ENCODE measurements around the gene DEFB113.
"Not testable (repeated sequence)": the region's sequence is repeated elsewhere in the genome, so short reads cannot be mapped to it uniquely, and the experiment has no call there.

The DEFB113 gene, protein sequence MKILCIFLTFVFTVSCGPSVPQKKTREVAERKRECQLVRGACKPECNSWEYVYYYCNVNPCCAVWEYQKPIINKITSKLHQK

DNA sequence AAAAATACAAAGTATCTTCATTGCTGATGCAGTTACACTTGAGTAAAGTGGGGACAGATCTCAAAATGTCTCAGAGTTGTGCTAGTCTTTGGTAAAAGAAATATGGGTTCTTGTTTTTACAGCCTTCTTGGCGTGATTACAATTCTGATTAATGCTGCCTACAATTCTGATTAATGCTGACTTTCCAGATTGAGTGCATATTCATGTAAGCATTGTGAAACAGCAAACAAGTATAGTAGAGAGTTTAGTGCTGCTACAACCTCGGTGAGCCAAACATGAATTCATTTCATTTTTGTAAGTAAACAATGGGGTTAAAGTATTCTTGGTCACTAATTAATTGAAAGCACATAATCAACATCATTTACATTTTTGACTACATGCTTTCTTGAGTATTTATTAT is at the start of gene DEFB113:
DEFB113 (minus strand) TSS at position 21 of the 400 bp plus-strand sequence; CDS start at position 21, 0 bp downstream.
- no peak for DNase-seq

DNA sequence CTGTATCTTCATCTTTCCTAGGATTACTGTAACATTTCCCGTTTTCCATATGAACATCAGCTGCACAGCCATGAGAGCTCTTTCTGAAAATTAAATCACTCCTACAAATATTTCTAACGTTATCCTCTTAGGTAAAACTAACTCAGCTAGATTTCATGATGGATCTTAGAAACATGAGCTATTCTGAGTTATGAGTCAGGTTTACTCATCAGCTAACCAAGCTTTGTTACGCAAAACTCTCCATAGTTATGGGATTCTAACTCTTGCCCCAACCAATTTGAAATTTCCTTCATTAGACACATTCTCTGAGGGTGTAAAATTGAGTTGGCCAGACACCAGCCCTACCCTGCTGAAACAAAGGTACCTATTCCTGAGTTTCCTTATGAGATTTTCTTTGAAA is 38.4 kb upstream of the DEFB113 start:
- DNase-seq, result no peak

DNA sequence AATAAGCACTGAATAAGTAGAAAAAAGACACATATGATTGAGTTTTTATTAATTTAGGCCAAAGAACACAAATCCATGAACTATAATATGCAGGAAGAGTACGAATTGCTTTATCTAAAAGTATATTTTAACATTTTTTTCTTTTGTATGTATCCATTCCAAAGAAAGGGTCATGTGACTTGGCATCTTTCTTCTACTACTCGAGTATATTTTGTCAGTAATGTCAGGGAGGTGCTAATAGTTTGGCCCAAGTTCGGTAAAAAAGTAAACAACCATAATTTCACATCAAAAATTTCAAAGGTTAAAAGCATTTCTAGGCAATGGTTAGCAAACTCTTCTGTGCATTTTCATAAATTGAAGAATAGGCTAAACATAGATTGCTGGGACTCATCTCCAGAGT is 33.7 kb upstream of the DEFB113 start:
- DNase-seq, result no peak

DNA sequence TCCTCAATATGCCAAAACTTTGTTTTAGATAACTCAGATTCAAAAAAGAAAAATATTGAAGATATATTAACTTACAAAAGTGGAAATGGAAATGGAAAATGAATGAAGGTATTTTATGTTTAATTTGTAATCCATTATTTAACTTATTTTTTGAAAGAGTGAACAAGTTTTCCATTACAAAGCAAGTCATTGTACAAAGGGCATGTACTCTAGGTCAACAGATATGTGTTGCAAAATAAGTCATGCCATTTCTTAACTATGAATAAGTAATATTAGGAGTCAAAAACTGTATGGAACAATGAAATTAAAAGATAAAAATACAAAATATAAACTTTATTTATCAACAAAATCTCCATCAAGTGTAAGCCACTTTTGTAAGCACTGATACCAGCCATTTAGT is 25.9 kb upstream of the DEFB113 start:
- no peak for DNase-seq

DNA sequence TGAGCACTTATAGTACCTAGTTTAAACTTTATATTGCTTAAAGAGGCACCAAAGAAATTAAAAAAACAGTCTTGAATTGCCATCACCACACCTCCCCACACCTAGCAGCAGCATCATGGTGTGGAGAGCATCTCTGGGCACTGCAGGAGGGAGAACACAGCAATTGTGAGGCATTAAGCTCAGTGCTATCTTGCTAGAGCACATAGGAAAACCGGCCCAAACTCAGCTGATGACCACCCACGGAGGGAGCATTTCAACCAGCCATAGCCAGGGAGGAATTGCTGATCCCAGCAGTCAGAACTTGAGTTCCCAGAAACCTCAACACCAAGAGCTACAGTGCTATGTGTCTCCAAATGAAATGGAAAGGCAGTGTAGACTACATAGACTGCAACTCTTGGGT is 19.5 kb upstream of the DEFB113 start:
- DNase-seq, result no peak

DNA sequence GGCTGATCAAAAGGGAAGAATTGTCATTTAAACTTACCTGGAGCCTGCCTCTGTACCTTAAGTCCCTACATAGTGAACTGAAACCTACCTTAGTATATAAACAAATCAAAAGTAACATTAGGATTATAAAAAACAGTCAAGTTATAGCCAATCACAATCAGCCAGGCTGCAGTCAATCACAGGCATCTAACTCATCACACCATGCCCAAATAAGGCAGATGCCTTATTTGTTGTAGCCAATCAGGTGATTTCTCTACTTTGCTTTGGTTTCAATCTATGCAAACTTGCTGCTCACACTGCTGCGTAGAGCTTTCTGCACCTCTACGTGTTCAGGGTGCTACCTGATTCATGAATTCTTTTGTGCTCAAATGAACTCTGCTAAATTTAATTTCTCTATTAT is 18.3 kb upstream of the DEFB113 start:
- DNase-seq, result no peak

DNA sequence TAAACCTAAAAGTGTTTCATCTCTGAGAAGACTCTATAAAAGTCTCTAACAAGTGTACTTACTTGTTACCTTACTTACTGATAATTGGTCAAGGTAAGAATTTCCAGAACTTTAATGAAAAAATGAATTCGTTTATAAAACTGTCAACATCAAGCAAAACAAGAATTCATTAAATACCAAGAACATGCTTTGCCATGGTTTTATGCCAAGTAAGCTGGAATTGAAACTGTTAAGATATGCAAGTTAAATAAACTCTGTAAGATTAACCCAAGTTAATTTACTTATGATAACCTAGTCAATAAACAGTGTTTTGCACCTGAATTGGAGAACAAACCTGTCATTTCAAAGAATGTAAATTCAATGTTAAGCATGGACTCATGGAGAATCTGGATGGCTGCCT is 17.1 kb upstream of the DEFB113 start:
- no peak for DNase-seq

DNA sequence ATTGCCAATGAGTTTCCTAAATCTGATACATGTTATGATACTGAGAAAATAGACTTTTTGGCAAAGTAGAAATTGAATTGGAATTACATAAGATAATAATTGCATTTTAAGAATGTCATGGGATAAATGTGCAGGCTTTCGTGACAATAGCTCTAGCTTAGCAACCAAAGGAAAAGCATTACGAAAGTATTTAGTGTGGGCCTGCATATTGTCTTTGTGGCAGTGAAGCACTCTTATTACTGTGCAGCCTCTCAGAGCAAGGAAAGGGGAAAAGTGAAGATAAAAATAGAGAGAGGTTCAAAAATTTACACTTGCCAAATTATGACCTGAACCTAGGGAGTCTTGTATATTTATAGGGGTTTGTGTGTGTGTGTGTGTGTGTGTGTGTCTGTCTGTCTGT is 12.6 kb upstream of the DEFB113 start:
- no peak for DNase-seq

DNA sequence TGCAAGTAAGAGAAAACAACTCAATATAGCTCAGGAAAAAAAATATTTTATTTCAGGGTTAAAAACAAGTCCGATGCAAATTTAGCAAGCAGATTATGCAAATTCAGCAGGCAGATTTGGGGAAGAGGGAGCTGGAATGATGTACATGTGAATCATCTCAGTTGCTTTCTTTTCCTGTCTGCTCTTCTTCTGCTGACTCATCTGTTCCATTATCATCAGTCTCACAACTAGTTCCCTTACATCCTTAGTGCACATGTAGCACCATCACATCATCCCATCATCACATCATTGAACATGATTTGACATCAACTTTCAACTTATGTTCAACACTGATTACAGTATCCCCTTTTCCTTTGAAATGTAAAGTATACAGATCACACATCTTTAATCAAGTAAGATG is 11.5 kb upstream of the DEFB113 start:
- no peak for DNase-seq

DNA sequence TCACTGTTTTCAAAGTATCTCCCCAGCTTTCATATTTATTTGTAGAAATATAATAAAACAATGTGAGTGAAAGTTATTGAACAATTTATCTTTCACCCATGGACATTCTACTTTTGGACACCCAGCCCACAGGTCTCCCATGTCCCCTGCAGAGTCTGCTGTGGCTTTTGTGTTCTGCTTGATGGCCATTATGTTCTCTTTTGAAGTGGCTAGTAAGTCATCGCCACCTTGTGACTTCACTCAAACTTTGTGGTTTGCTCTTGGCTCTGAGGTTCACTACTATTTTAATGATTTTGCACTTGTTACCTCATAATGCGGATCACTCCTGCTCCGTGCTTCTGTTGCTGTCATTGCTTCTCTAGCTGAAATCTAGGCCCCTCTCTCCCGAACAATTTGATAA is 10.2 kb upstream of the DEFB113 start:
- no peak for DNase-seq

DNA sequence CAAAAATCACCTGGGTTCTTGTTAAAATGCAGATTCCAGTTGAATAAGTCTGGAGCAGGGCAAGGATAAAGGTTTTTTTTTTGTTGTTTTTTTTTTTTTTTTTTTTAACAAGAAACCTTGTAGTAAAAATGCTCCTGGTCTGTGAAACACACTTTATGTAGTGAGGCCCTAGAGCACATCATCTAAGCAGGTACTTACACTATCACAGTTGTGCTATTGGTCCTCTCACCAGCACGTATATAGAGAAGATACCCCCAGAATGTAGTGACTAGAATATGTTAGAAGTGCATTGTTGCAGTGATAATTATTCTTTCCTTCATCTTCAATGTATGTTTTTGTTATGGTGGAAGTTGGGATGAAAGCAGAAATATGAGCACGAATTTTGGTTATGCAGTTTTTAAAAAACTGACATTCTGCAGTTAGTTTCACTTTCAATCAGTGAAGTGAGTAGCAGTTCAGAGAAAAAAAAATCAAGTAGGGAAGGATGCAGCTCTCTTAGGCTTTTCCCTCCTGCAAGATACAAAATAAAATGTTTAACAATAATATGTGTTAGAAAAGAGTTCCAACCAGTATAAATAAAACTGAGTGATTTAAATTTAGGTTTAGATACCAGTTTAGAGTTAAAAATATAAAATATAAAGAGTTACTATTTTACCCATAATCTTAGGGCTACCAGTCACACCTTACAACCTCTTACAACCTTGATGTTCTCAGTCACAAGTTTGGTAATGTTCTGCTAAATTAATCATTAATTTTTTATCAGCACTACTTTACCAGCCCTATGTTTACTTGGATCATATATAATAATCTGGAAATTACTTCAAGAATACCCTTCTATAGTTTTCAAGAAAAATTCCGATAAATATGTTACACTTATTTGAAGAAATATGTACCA is 9.2 kb upstream of the DEFB113 start:
- no peak for DNase-seq

DNA sequence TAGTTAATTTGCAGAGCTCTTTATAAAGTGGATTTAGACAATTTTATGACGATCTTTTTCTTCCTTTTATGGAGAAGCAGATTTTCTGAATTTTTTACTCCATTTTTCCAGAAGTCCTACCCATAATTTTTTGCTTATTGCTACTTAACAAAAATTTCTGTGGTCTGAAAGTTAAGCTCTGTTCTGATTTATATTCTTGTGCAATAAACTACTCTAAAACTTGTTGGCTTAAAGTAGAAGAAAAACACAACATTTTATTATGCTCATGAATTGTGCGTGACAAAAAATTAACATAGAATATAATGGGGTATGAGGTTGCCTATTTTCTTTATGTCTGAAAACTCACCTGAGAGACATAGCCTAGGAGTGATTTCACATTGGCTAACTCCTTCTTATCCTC is 2.6 kb downstream of the DEFB113 start:
- no peak for DNase-seq

DNA sequence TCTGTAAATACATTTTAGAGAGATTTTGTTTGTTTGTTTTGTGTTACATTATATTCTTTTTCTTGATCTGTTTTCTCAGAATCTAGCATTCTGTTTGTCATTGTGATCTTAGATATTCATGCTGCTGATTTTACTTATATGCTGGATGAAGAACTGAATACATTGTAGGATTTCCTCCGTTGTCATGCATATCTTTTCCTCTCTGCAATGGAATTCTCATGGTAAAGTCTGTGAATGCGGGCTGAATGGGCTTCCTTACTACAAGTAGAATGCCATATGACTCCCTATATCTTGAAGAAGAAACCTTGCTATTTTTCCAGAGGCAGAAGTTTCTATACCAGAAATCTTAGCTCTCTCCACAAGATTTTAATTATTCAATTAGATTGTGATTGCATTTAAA is 3.1 kb downstream of the DEFB113 start:
- DNase-seq, result no peak

DNA sequence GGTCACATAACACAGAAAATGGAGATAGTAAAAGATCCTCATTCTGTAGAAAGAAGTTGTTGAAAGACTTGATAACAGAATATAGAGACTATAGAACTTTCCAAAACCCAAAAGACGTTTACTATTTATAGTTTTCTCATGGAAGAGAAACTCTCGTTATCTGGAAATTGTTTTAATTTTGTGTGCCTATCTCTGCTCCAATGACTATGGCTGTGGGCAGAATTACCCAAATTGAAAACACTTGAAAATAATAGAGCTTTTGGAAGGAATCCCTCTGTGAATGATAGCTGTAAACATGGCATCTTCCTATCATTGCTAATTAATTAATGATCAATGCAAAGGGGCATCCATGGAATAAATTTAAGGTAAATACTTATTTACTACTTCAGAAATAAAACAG is 5.4 kb downstream of the DEFB113 start, which contains the start of gene DEFB114:
DEFB114 (minus strand) TSS at position 101 of the 400 bp plus-strand sequence; CDS start at position 42, 59 bp downstream.
- no peak for DNase-seq

DNA sequence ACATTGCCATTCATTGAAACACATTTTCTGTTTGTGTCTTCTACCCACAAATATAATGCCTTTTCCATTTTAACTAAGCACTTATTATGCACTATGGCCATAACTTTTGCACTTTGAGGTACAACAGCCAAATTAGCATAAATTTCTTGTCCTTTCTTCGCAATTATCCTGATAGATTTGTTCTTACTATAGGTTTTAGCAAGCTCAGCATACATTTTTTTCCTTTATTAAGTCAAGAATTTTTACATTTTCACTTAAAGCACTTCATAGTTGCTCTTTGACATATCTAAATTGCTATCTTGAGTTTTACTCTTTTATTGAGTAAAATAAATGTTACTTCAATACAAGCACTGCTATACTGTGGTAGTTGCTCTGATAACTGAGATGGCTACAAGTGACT is 11.2 kb downstream of the DEFB113 start:
- no peak for DNase-seq

DNA sequence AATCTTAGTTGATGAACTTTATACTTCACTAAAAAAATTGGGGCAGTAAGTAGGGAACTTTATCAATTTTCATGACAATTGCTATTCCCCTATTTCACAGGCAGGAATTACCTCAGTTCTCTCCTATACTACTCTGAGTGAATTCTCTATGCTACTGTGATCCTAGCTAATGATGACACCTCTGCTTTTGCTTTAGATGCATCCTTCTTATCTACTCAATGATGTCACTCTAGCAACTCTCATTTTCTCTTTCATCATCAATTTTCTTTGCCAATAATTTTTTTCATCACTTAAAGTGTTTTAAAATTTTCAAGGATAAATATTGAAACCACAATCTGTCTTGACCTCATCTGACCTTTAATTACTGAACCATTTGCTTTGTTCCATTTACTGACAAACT is 13.6 kb downstream of the DEFB113 start:
- DNase-seq, result no peak

DNA sequence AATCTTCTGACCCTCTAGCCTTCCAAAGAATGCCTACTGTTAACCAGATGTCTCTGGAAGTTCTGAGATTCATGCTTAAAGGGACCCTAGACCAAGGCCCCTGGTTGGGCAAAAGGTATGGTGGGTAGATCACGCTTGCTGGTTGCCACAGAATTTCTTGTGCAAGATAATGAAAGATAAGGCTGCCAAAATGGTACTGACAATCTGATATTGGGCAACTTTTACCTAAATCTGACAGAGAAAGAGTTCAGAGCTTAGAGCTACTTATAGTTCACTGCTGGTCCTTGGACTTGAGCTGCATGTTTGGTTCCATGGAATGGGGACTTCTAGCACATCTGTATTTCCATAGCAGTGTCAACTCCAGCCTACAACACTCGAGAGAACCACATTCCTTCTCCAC is 17.5 kb downstream of the DEFB113 start:
- no peak for DNase-seq

DNA sequence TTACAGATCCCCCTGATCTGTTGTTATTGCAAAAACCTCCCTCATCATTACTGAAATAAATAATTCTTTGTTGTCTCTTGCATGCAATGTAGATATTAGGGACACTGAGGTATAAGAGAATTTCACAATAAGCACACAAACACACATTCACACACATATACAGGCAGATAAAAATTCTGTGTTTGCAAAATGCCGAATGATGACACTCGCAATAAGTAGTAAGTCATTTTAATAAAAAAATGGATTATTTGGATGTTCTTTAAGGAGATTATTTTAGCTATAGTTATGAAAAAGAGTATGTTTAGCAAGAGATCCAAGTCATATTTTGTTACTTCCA is 19.0 kb downstream of the DEFB113 start:
- DNase-seq, result no peak

DNA sequence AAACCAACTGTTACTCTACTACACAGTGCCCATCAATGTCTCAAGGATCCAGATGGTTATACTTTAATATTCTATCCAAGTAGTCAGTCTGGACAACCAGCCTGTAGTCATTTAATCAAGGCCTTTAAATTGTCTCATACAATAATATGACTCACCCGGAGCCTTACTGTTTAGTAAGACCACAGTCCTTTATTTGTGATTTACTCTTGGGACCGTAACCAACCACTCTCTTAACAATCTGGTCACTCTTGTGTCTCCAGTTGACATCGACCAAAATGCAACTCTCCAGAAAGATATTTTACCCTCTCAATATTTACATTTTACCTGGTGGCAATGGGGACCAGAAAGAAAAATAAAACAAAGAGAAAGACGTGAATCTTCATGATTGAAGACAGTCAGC is 20.4 kb downstream of the DEFB113 start:
- no peak for DNase-seq

DNA sequence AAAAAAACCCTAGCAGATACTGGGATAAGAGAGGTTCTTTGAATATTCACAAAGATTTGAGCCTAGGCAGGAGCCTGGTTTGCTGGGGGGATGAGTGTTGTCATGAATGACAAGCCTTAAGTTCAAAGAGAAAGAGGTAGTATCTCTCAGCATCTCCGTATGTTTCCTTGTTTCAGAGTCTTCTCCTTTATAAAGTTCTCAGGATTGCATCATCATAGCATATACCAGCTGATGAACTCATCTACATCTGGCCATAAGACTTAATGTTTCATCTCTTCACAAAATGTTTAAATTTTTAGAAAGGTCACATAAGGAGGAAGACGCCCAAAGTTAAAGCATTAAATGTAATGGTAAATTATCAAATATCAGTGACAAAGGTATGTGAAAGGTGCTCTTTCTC is 22.6 kb downstream of the DEFB113 start:
- no peak for DNase-seq

DNA sequence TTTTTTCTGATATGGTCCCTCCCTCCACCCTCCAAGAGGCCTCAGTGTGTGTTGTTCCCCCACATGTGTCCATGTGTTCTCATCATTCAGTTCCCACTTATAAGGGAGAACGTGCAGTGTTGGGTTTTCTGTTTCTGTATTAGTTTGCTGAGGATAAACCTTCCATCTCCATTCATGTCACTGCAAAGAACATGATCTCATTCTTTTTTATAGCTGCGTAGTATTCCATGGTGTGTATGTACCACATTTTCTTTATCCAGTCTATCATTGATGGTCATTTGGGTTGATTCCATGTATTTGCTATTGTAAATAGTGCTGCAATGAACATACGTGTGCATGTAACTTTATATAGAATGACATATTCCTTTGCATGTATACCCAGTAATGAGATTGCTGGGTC is 25.4 kb downstream of the DEFB113 start:
- not testable (repeated sequence) for DNase-seq

DNA sequence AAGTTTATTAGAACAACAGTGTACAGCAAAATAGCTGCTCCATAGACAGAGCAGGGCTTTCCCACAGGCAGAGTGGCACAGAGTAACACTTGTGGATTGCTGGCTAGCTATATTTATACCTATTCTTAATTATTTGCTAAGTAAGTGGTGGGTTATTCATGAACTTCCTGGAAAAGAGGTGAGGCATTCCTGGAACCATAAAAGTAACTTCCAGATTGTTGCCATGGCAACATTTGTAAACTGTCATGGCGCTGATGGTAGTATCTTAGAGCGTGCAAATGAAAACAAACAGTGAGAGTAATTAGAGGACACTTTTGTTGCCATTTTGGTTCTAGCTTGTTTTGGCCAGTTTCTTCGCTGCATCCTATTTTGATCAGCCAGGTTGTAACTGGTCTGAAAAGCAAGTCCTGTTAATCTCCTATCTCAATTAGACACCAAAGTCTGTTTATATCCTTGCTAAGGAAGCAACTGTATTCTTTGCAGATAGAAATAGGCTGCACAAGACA is 29.4 kb downstream of the DEFB113 start:
- no peak for DNase-seq

DNA sequence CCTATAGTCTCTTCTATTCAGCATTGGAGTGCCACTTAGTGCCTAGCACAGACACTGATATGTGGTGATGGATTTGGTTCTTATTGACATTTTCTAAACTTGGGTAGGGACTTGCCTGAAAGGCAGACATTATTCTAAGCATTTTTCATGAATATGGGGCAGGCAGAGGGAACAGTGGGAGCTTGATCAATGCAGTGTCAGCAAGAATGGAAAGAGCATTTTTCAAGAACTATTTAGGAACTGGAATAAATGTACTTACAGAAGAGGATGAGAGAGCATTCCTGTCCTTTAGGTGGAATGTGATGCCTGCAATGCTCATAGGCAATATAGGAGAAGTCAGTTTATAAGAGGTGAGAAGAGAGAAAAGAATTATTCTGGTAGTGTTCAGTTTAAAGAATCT is 31.6 kb downstream of the DEFB113 start:
- DNase-seq, result no peak

DNA sequence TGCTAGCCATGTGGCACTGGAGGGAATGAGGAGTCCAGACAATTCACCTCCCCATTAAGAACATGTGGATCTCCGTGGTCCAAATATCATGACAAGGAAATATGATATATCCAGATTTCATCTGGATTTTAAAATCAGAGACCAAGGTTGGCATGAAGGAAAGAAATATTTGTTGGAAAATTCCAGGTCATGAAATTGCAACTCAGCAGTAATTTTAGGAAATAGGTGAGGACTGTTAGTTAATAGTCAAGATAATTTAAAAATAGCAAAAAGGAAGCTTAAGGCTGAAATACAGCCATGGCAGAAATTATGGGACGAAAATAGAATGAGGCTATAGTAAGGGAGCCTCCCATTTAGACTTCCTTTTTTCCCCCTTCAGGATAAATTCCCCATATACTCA is 32.4 kb downstream of the DEFB113 start:
- no peak for DNase-seq

DNA sequence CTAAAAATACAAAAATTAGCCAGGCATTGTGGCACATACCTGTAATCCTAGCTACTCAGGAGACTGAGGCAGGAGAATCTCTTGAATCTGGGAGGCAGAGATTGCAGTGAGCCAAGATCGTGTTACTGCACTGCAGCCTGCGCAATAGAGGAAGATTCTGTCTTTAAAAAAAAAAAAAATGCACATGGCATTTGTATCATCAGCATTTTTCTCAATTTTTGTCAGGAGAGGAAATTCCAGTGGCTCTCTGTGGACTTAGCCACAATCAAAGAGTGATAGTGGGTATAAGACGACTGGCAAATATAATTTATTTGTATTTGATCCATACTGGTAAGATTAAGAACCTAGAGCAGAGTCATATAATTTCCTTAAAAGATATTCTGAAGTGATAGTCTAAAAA is 34.0 kb downstream of the DEFB113 start:
- no peak for DNase-seq
